ACHN (cell line): ENCODE data around the gene CLP1.
"Not testable (repeated sequence)": the region's sequence is repeated elsewhere in the genome, so short reads cannot be mapped to it uniquely, and the experiment has no call there.

Experiments used
- DNase-seq: peaks from one replicate; pipeline ENCODE4 v3.0.0-alpha.2; 2015
- in situ Hi-C: cut with HindIII; loops from 2 replicates; pipeline ENCODE4 v1.10.0; 2017; ENCODE audit warnings: low sequenced_read_pairs, low pct_ligation_motif_present, low pct_unique_long_range_greater_than_20kb

CLP1 gene

DNA sequence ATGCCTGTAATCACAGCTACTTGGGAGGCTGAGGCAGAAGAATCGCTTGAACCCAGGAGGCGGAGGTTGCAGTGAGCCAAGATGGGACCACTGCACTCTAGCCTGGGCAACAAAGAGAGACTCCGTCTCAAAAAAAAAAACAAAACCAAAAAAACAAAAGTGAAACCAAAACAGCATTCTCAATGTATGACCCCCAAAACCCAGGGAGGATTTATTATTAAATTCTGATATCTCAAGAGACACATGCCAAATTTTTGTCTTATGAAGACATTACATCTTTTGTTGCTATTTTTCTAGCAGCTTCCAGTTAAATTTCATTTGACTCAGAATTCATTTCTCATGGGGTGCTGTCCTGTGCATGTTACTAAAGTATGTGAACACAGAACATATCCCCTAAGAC is 4.9 kb upstream of the CLP1 start:
- no peak for DNase-seq
- in situ Hi-C loops = no loop called here

GRCh38 chr11:57653163-57653562 is 4.4 kb upstream of the CLP1 start:
- no peak for DNase-seq
- in situ Hi-C loops = no loop called here

DNA sequence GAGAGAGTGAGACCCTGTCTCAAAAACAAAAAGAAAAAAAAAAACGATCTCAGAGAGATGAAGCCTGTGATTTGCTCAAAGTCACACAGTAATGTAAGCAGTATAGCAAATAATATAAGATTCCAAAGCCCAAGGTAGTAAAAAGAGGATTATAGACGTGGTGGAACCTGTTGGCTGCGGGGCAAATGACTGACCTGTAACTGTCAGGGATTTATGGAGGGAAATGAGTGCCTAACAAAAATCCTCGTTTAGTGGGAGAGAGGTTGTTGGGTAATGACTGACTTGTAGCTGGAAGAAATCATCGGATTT is 723 bp upstream of the CLP1 start:
- in situ Hi-C loops = no loop called here
- no peak for DNase-seq

DNA sequence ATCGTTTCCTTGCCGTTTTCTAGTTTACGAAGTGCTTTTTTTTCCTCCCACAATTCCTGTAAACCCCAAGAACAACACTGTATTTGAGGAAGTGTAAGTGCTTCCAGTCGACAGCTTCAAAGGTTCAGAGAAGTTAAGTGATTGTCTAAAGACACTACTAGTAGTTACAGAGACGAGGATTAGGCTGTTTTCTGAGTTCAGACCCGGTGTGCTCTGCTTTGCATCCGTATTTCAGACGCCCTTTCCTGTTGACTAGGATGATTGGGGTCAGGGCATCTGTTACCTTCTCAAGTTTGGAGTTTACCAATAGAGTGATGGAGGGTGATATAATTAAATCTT is 430 bp downstream of the CLP1 start:
- no peak for DNase-seq
- in situ Hi-C loops = no loop called here

DNA sequence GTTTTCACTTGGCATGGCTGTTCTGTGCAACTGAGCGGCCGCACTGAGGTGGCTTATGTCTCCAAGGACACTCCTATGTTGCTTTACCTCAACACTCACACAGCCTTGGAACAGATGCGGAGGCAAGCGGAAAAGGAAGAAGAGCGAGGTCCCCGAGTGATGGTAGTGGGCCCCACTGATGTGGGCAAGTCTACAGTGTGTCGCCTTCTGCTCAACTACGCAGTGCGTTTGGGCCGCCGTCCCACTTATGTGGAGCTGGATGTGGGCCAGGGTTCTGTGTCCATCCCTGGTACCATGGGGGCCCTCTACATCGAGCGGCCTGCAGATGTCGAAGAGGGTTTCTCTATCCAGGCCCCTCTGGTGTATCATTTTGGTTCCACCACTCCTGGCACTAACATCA is 2.1 kb downstream of the CLP1 start:
- no peak for DNase-seq
- in situ Hi-C loops = no loop called here

- in situ Hi-C loops = no loop called here
- peak; percentile 39 for DNase-seq
Measured at GRCh38 chr11:57662893-57663292, 5.3 kb downstream of the CLP1 start.

GRCh38 chr11:57663975-57664374 is 6.4 kb downstream of the CLP1 start:
- no peak for DNase-seq
- in situ Hi-C loops = no loop called here

GRCh38 chr11:57667117-57667735 is 9.7 kb downstream of the CLP1 start:
- DNase-seq = peak; percentile 96
- in situ Hi-C loops = no loop called here

- in situ Hi-C loops = no loop called here
- peak; percentile 96 for DNase-seq
Measured at GRCh38 chr11:57667736-57668433, 10.3 kb downstream of the CLP1 start, which contains the start of gene ZDHHC5. Gene ZDHHC5 (plus strand): TSS chr11:57668114. CDS start chr11:57673091, 4,977 bp downstream.

DNA sequence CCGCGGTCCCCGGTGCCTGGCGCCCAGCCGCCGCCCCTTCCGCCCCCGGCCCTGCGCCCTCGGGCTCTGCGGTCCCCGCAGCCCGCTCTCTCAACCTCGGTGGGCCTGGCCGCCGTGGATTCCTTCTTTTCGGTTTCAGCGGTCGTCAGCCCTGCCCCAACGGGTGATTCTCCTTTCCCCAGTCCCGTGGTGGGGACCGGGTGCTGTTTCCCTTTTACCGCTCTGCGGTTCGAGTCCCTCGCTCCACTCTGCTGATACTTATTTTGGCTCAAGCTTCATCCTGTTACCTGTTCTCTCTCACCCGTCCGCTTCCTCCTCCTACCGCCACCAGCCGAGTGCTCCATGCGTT is 10.8 kb downstream of the CLP1 start:
- in situ Hi-C loops = no loop called here

GRCh38 chr11:57674251-57674650 is 16.7 kb downstream of the CLP1 start:
- in situ Hi-C loops = no loop called here
- DNase-seq = peak; percentile 81

More for the DNA sequence above, 10.8 kb downstream of the CLP1 start:
- DNase-seq = no peak

GRCh38 chr11:57675176-57675941 is 17.8 kb downstream of the CLP1 start:
- in situ Hi-C loops = no loop called here
- no peak for DNase-seq

- no peak for DNase-seq
- in situ Hi-C loops = no loop called here
Measured at GRCh38 chr11:57679396-57679795, 21.8 kb downstream of the CLP1 start.

DNA sequence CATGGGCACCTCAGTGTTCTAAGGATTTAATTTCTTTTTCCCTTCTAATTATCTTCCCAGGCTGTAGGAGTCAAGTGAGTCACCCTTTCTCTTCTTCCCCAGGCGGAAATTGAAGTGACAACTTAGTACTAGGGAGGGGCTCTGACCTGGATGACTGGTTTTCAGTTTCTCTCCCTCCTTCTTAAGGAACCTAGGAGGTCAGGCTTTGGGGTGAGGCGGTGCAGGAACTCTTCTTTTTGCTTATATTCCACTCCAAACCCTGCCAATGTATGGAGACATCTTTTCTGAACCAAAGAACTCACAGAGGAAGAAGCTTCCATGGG is 23.0 kb downstream of the CLP1 start:
- in situ Hi-C loops = no loop called here
- DNase-seq = peak; percentile 35

GRCh38 chr11:57681168-57681567 is 23.6 kb downstream of the CLP1 start:
- DNase-seq = no peak
- in situ Hi-C loops = no loop called here

DNA sequence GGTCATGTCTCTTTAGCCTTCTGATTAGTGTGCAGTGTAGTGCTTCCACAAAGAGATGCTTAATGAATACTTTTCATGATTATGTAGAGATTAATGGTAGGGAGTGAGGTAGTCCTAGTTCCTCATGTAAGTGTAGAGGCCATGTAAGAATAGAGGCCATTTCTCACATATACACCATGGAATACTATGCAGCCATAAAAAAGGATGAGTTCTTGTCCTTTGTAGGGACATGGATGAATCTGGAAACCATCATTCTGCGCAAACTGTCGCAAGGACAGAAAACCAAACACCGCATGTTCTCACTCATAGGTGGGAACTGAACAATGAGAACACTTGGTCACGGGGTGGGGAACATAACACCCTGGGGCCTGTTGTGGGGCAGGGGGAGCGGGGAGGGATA is 32.9 kb downstream of the CLP1 start:
- DNase-seq, in situ Hi-C loops: not testable (repeated sequence)

- in situ Hi-C loops = no loop called here
- no peak for DNase-seq
Measured at GRCh38 chr11:57698843-57699365, 41.3 kb downstream of the CLP1 start.

DNA sequence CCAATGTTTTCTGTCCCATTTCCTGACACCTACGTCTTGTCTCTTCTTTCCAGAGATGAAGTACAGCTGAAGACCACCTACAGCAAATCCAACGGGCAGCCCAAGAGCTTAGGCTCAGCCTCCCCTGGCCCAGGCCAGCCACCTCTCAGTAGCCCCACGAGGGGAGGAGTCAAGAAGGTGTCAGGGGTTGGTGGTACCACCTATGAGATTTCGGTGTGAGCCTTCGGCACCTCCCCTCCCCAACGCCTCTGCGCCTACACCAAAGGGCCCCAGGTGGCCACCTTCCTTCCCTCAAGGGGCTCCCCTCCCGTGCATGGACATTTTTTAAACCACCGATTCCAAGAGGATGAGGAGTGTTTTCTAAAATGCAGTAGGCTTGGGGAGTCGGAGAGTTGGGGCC is 42.3 kb downstream of the CLP1 start:
- in situ Hi-C loops = no loop called here
- DNase-seq = no peak

GRCh38 chr11:57700425-57700824 is 42.9 kb downstream of the CLP1 start:
- in situ Hi-C loops = no loop called here
- DNase-seq = no peak

DNA sequence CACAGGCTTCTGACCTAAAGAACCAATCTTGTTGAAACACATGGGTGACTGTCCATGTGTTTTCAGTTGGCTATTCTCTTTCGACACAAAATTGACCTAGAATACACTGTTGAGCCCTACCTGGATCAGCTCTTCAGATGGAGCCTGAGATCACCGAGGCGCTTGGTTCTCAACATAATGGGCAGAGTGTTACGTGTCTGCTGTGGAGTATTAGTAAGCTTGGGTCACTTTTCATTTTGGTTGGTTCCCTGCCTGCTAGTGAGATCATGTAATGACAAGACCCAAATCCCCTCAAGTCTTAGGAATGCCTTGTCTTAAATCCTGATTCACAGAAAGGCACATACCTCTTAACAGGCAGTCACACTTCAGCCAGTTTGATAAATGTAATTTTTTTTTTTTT is 45.8 kb downstream of the CLP1 start:
- in situ Hi-C loops = no loop called here
- no peak for DNase-seq
